IMR-90 (cell line): ENCODE measurements around the gene IL20.

Source experiments
- CHD1 ChIP-seq: IDR thresholded peaks from 2 replicates; pipeline ENCODE4 v1.6.1; 2012; ENCODE audit warnings: low read depth, low read length, improper control_type of control experiment
- TF ChIP-seq, protein P1 (sequence below): conservative IDR thresholded peaks from 2 replicates; pipeline ENCODE4 v1.5.1; 2012; ENCODE audit warnings: mild to moderate bottlenecking, low read depth, low read length, improper control_type of control experiment
- TF ChIP-seq, protein P2 (sequence below): fragments of 150-350 bp; IDR thresholded peaks from 2 replicates; pipeline ENCODE4 v1.6.1; 2016; ENCODE audit warnings: low read depth, mild to moderate bottlenecking, low read length, moderate library complexity, borderline replicate concordance

- TF ChIP-seq CHD1: no peak
- TF ChIP-seq, protein P1, sequence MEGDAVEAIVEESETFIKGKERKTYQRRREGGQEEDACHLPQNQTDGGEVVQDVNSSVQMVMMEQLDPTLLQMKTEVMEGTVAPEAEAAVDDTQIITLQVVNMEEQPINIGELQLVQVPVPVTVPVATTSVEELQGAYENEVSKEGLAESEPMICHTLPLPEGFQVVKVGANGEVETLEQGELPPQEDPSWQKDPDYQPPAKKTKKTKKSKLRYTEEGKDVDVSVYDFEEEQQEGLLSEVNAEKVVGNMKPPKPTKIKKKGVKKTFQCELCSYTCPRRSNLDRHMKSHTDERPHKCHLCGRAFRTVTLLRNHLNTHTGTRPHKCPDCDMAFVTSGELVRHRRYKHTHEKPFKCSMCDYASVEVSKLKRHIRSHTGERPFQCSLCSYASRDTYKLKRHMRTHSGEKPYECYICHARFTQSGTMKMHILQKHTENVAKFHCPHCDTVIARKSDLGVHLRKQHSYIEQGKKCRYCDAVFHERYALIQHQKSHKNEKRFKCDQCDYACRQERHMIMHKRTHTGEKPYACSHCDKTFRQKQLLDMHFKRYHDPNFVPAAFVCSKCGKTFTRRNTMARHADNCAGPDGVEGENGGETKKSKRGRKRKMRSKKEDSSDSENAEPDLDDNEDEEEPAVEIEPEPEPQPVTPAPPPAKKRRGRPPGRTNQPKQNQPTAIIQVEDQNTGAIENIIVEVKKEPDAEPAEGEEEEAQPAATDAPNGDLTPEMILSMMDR: no peak
- TF ChIP-seq, protein P2, sequence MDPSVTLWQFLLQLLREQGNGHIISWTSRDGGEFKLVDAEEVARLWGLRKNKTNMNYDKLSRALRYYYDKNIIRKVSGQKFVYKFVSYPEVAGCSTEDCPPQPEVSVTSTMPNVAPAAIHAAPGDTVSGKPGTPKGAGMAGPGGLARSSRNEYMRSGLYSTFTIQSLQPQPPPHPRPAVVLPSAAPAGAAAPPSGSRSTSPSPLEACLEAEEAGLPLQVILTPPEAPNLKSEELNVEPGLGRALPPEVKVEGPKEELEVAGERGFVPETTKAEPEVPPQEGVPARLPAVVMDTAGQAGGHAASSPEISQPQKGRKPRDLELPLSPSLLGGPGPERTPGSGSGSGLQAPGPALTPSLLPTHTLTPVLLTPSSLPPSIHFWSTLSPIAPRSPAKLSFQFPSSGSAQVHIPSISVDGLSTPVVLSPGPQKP: no peak
Measured at GRCh38 chr1:206846487-206846886, 18.9 kb upstream of the IL20 start.
